ENCODE data around the gene MTRF1.
"Not testable (repeated sequence)": the region's sequence is repeated elsewhere in the genome, so short reads cannot be mapped to it uniquely, and the experiment has no call there.

MTRF1 gene

DNA sequence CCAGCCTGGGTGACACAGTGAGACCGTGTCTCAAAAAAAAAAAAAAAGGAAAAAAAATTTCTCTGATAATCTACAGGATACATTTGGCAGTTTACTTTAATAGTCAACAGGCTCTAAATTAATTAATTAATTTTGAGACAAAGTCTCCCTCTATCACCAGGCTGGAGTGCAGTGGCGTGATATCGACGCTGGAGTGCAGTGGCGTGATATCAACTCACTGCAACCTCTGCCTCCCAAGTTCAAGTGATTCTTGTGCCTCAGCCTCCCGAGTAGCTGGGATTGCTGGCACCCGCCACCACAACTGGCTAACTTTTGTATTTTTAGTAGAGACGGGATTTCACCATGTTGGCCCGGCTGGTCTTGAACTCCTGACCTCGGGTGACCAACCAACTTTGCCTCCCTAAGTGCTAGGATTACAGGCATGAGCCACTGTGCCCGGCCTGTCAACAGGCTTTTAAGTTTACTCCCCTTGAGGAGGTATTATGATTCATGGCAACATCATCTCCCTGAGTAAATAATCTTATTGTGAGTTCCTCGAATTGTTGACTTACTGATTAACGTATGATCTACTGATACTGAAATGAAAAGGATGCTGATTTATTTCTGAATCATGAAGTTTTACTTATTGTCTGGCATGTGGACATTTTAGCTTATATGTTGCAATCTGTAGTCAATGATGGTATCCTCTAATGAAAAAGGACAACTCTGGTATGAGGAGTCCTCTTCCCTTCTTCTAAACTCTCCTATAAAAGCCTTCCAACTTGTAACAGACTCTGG is 21.3 kb upstream of the MTRF1 start:
- peak; percentile 98 for DNase-seq (ENCODE audit: low read depth, low spot score)
- H3K27ac ChIP-seq, result peak overlapping the region; percentile 99

GRCh38 chr13:41282129-41282571 is 18.8 kb upstream of the MTRF1 start:
- no peak overlapping the region for H3K27ac ChIP-seq
- DNase-seq (ENCODE audit: low read depth, low spot score), result no peak

DNA sequence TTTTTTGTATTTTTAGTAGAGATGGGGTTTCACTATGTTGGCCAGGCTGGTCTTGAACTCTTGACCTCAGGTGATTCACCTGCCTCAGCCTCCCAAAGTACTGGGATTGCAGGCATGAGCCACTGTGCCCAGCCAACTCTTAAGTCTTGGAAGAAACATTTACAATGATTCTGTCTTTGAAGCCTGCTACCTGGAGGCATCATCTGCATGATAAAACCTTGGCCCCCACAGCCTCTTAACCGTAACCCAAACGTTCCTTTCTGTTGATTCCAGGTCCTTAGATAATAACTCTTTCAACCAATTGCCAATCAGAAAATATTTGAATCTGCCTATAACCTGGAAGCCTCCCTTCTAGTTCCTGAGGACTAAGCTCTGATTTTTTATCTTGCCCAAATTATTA is 15.8 kb upstream of the MTRF1 start:
- not testable (repeated sequence) for DNase-seq (ENCODE audit: low read depth, low spot score); H3K27ac ChIP-seq

- H3K27ac ChIP-seq, result no peak overlapping the region
- DNase-seq (ENCODE audit: low read depth, low spot score), result no peak
These were observed 13.4 kb upstream of the MTRF1 start for GRCh38 chr13:41276824-41277223.

DNA sequence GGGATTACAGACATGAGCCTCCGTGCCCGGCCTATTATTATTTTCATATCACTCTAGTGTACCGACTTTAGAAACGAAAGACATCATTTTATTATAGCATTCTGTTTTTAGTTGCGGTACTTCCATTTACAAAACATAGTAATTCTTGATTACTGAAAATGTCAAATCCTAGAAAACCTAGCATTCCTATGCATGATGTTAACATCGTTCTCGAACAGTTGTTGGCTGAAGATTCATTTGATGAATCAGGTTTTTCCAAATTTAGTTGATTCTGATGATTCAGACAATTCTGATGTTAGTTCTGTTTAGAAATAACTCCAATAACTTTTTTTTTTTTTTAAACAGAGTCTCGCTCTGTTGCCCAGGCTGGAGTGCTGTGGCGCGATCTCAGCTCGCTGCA is 11.5 kb upstream of the MTRF1 start:
- DNase-seq (ENCODE audit: low read depth, low spot score), result no peak
- no peak overlapping the region for H3K27ac ChIP-seq

DNA sequence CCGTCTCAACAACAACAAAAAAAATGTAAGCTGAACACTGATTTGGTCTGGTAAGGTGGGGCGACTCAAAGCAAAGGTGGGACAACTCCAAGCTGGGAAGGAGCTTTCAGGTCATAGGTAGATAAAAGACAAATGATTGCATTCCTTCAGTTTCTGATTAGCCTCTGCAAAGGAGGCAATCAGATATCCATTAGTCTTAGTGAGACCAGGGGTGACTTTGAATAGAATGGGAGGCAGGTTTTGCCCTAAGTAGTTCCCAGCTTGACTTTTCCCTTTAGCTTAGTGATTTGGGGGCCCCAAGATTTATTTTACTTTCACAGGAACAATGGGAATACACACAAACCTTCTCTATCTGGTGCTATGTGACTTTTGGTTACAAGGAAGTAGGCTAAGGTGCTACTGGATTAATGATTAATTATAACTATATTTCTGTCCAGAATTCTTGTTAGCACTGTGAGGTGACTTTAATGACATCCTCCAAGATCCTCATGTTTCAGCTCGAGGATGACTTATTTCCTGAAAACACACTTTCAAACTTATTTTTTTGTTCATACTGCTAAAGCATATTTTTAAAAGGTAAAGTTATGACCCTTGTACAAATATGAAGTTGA is 10.6 kb upstream of the MTRF1 start:
- H3K27ac ChIP-seq, result no peak overlapping the region
- no peak for DNase-seq (ENCODE audit: low read depth, low spot score)

- H3K27ac ChIP-seq, result no peak overlapping the region
- DNase-seq (ENCODE audit: low read depth, low spot score), result no peak
These were observed 8.3 kb upstream of the MTRF1 start for GRCh38 chr13:41271456-41272285.

- no peak for DNase-seq (ENCODE audit: low read depth, low spot score)
- H3K27ac ChIP-seq, result no peak overlapping the region
These were observed 5.4 kb upstream of the MTRF1 start for GRCh38 chr13:41268764-41269163.

- H3K27ac ChIP-seq, result no peak overlapping the region
- DNase-seq (ENCODE audit: low read depth, low spot score), result no peak
These were observed 3.7 kb upstream of the MTRF1 start for GRCh38 chr13:41267106-41267505.

- peak overlapping the region; percentile 38 for H3K27ac ChIP-seq
- peak; percentile 69 for DNase-seq (ENCODE audit: low read depth, low spot score)
These were observed 3.4 kb downstream of the MTRF1 start for GRCh38 chr13:41259875-41260501.

DNA sequence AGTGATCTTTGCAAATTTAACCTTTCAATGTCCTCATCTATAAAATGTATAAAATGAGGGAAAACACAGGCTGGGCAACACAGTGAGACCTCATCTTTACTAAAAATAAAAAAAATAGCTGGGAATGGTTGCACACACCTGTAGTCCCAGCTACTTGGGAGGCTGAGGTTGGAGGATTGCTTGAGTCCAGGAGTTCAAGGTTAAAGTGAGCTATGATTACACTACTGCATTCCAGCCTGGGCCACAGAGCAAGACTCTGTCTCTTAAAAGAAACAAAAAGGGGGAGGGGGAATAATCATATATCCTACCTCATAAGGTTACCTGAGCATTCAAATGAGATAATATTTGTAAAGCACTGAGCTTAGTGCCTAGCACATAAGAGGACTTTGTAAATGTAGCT is 5.8 kb downstream of the MTRF1 start:
- no peak overlapping the region for H3K27ac ChIP-seq
- DNase-seq (ENCODE audit: low read depth, low spot score), result no peak

- DNase-seq (ENCODE audit: low read depth, low spot score), result no peak
- no peak overlapping the region for H3K27ac ChIP-seq
These were observed 8.5 kb downstream of the MTRF1 start for GRCh38 chr13:41254902-41255301.

DNA sequence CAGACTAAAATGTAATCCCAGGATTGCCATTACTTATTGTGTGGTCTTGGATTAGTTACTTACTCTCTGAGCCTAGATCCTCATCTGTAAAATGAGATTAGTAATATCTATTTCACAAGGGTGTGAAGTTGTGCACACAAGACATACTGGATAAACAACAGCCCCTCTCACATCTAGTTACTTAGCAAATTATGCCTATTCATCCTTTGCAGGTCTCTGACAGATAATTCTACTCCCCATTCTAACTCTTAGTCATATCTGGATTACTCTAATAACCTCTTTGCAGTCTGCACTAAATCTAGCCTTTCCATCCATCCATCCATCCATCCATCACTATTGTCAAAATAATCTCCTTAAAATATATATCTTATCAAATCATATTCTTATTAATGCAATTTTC is 12.4 kb downstream of the MTRF1 start:
- no peak for DNase-seq (ENCODE audit: low read depth, low spot score)
- no peak overlapping the region for H3K27ac ChIP-seq

- no peak for DNase-seq (ENCODE audit: low read depth, low spot score)
These were observed 16.3 kb downstream of the MTRF1 start for GRCh38 chr13:41246969-41247680.

DNA sequence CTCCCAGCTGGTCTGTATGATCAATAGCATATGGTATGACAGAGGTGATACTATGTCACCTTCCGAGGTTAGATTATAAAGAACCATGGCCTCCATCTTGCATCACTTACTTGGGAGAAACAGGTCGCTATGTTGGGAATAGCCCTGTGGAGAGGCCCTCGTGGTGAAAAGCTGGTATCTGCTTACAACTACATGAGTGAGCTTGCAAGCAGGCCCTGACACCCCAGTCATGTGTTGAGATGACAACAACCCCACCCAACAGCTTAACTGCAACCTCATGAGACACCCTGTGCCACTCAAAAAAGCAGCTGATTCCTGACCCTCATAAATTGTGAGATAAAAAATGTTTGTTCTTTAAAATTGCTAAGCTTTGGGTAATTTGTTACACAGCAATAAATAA is 18.8 kb downstream of the MTRF1 start:
- H3K27ac ChIP-seq, result no peak overlapping the region
- peak; percentile 29 for DNase-seq (ENCODE audit: low read depth, low spot score)

More at GRCh38 chr13:41246969-41247680, 16.3 kb downstream of the MTRF1 start:
- no peak overlapping the region for H3K27ac ChIP-seq

DNA sequence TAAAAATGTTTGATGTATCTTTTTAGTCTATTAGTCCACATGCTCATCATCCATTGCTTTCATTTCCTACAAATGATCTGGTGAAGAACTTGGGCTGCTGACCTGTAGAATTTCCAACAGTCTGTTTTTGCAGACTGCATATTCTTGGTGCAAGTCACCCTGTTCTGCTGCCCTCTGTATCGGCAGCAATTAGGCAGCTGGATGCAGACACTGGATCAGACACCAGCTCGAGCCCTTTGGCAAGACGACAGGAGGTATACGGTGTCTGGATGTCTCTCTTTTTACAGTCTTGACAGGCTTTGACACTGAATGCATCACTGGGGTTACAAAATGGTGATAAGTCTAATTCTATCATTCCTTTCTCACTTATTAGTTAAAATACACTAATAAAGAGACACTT is 21.8 kb downstream of the MTRF1 start:
- no peak overlapping the region for H3K27ac ChIP-seq
- DNase-seq (ENCODE audit: low read depth, low spot score), result no peak

DNA sequence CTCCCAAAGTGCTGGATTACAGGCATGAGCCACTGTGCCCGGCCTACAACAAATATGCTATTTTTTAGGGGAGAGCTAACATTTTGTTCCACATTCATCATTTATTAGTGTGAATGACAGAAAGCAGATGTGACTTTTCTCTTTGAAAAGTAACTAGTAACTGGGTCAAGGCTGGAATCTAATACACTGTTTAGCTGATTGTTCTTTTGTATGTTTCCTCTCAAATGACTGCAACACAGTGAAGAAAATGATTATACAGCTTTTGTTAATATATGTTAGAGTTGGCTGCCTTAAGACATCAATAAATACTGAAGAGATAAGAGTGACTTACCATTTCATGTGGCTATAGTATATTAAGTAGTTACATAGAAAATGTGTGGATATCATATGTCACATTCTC is 27.0 kb downstream of the MTRF1 start:
- no peak for DNase-seq (ENCODE audit: low read depth, low spot score)
- H3K27ac ChIP-seq, result no peak overlapping the region

DNA sequence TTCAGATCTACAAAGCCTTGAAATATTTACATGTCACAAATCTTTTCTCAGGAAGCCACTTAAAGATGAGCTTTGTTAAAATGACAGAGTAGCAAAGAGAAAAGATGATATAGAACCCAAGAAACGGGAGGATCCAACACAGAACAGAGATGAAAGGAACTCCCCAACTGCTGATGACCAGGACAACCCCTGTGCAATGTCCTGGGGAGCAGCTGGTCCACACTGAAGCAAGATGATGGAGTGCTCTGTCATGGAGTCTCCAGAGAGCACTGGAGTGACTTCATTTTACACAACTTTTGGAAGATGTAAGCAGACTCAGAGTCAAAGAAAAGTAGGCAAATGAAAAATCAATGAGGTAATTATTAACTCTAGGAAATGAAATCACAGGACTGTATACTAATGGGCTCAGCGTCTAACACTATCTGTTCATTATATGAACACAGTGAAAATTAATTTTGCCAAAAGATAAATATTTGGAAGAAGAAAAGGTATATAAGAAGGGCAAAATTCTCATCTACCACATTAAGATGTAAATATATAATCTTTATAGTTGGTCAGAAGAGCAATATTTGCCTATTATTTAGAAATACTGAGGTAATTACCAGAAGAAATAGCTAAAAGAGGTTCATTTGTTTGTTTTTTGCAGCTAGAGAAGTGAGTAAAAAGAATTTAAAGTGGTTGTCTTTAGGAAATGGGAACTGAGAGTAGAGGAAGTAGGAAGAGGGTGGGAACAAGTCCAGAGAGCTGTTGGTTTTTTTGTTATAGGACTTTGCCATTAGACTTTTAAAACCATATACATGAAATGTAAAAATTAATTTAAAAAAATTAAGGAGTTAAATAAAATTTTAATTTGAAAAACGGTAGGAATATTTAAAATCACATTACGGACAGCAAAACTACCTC is 30.5 kb downstream of the MTRF1 start:
- no peak overlapping the region for H3K27ac ChIP-seq

DNA sequence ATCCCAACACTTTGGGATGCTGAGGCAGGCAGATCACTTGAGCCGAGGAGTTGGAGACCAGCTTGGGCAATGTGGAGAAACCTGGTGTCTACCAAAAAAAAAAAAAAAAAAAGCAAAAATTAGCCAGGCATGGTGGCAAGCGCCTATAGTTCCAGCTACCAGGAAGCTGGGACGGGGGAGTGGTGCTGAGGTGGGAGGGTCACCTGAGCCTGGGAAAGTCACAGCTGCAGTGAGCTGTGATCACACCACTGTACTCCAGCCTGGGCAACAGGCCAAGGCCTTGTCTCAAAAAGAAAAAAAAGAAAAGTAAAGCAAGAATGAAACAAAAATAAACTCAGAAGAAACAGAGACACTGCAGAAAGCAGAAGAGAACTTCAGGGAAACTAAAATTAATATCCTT is 31.6 kb downstream of the MTRF1 start:
- no peak overlapping the region for H3K27ac ChIP-seq
- DNase-seq (ENCODE audit: low read depth, low spot score), result no peak

More for the DNA sequence above, 30.5 kb downstream of the MTRF1 start:
- DNase-seq (ENCODE audit: low read depth, low spot score), result no peak
